RPMI8226 (cell line): ENCODE results near the gene XBP1.
A peak's percentile ranks its signal among the peaks of the same experiment; 100 is the strongest.
"Not testable (repeated sequence)": the region's sequence is repeated elsewhere in the genome, so short reads cannot be mapped to it uniquely, and the experiment has no call there.

ENCODE experiments used
- DNase-seq: peaks from one replicate; pipeline ENCODE4 v3.0.0-alpha.2; 2015

The XBP1 gene

GRCh38 chr22:28791841-28792490 is 8.4 kb downstream of the XBP1 start:
- DNase-seq, result peak; percentile 74

- no peak for DNase-seq
Measured at GRCh38 chr22:28791124-28791523, 9.2 kb downstream of the XBP1 start.

- DNase-seq, result no peak
Measured at GRCh38 chr22:28788601-28789000, 11.8 kb downstream of the XBP1 start.

GRCh38 chr22:28783786-28784671 is 16.3 kb downstream of the XBP1 start:
- no peak for DNase-seq

- DNase-seq, result no peak
Measured at GRCh38 chr22:28780296-28780695, 20.1 kb downstream of the XBP1 start.

GRCh38 chr22:28779833-28780232 is 20.5 kb downstream of the XBP1 start:
- no peak for DNase-seq

GRCh38 chr22:28774378-28774777 is 26.0 kb downstream of the XBP1 start:
- no peak for DNase-seq

GRCh38 chr22:28773461-28773867 is 26.9 kb downstream of the XBP1 start:
- peak; percentile 14 for DNase-seq

GRCh38 chr22:28772633-28773460 is 27.5 kb downstream of the XBP1 start, which contains the start of gene CCDC117:
Gene CCDC117, plus strand, starts transcription at chr22:28772695. Its CDS starts 155 bp downstream, at chr22:28772850.
- DNase-seq, result peak; percentile 96

- DNase-seq, result peak; percentile 47
Measured at GRCh38 chr22:28771195-28771791, 29.1 kb downstream of the XBP1 start.

GRCh38 chr22:28769394-28770085 is 30.8 kb downstream of the XBP1 start:
- DNase-seq, result no peak

GRCh38 chr22:28768701-28769393 is 31.5 kb downstream of the XBP1 start:
- no peak for DNase-seq

GRCh38 chr22:28766628-28767027 is 33.7 kb downstream of the XBP1 start:
- DNase-seq, result no peak

- not testable (repeated sequence) for DNase-seq
Measured at GRCh38 chr22:28762000-28762399, 38.4 kb downstream of the XBP1 start.

GRCh38 chr22:28761449-28761755 is 39.0 kb downstream of the XBP1 start:
- no peak for DNase-seq

- peak; percentile 43 for DNase-seq
Measured at GRCh38 chr22:28759861-28760560, 40.4 kb downstream of the XBP1 start.

- DNase-seq, result not testable (repeated sequence)
Measured at GRCh38 chr22:28754512-28754911, 45.9 kb downstream of the XBP1 start.

GRCh38 chr22:28750471-28750881 is 49.9 kb downstream of the XBP1 start:
- DNase-seq, result no peak
